Measurements from ENCODE around the gene CCSER1. TPM values are rescaled to one million over a fixed set of nuclear protein-coding genes. Genes with fewer than 3 reads are reported as not detected.
"Not testable (repeated sequence)": the region's sequence is repeated elsewhere in the genome, so short reads cannot be mapped to it uniquely, and the experiment has no call there.

Gene CCSER1
- polyA plus RNA-seq, 3 donors from 2014 or later = 0.13 to 0.99 (median 0.90) TPM

GRCh38 chr4:90476586-90476985 lies 349.4 kb downstream of the CCSER1 start:
- no peaks in the 10 kb centered on the region for H3K4me1 Mint-ChIP-seq
- no peak for DNase-seq
- peaks cover 2 to 20% (median 12%) of the 10 kb centered on the region in 6 donors for H3K9me3 Mint-ChIP-seq
- no peaks in the 10 kb centered on the region for H3K27me3 Mint-ChIP-seq (ENCODE audit: low read depth in 3 of 3)
- H3K27ac Mint-ChIP-seq = no peak overlapping the region
- H3K4me3 Mint-ChIP-seq = no peak overlapping the region
- H3K36me3 Mint-ChIP-seq = no peaks in the 10 kb centered on the region

GRCh38 chr4:90484894-90485293 lies 357.7 kb downstream of the CCSER1 start:
- not testable (repeated sequence) for H3K4me1 Mint-ChIP-seq; H3K36me3 Mint-ChIP-seq; H3K27me3 Mint-ChIP-seq (ENCODE audit: low read depth in 3 of 3); DNase-seq; H3K27ac Mint-ChIP-seq; H3K4me3 Mint-ChIP-seq
- H3K9me3 Mint-ChIP-seq = peaks cover 6 to 39% (median 23%) of the 10 kb centered on the region in 6 donors

GRCh38 chr4:90486346-90486745 lies 359.2 kb downstream of the CCSER1 start:
- peaks cover 0 to 2% (median 1%) of the 10 kb centered on the region in 3 donors for H3K27me3 Mint-ChIP-seq (ENCODE audit: low read depth in 3 of 3)

GRCh38 chr4:90495211-90495610 lies 368.0 kb downstream of the CCSER1 start:
- Mint-ChIP-seq H3K27me3 (ENCODE audit: low read depth in 3 of 3) (peaks cover 0 to 3% (median 0%) of the 10 kb centered on the region in 3 donors), H3K9me3 (peaks cover 11 to 38% (median 24%) of the 10 kb centered on the region in 6 donors), H3K4me3 (no peak overlapping the region), H3K4me1 (no peaks in the 10 kb centered on the region), H3K27ac (no peak overlapping the region), H3K36me3 (no peaks in the 10 kb centered on the region)
- no peak for DNase-seq

More at GRCh38 chr4:90486346-90486745, 359.2 kb downstream of the CCSER1 start:
- Mint-ChIP-seq H3K9me3 (peaks cover 8 to 38% (median 26%) of the 10 kb centered on the region in 6 donors), H3K36me3 (no peaks in the 10 kb centered on the region), H3K27ac (no peak overlapping the region), H3K4me1 (no peaks in the 10 kb centered on the region), H3K4me3 (no peak overlapping the region)
- no peak for DNase-seq

GRCh38 chr4:90495936-90496335 lies 368.7 kb downstream of the CCSER1 start:
- Mint-ChIP-seq H3K27me3 (ENCODE audit: low read depth in 3 of 3) (peaks cover 0 to 3% (median 0%) of the 10 kb centered on the region in 3 donors), H3K27ac (no peak overlapping the region), H3K4me3 (no peak overlapping the region), H3K36me3 (no peaks in the 10 kb centered on the region), H3K9me3 (peaks cover 11 to 38% (median 23%) of the 10 kb centered on the region in 6 donors), H3K4me1 (no peaks in the 10 kb centered on the region)
- DNase-seq = no peak

GRCh38 chr4:90498175-90498574 lies 371.0 kb downstream of the CCSER1 start:
- DNase-seq = no peak
- H3K27me3 Mint-ChIP-seq (ENCODE audit: low read depth in 3 of 3) = peaks cover 0 to 3% (median 2%) of the 10 kb centered on the region in 3 donors
- no peaks in the 10 kb centered on the region for H3K4me1 Mint-ChIP-seq
- H3K4me3 Mint-ChIP-seq = no peak overlapping the region
- H3K27ac Mint-ChIP-seq = no peak overlapping the region
- H3K9me3 Mint-ChIP-seq = peaks cover 6 to 34% (median 14%) of the 10 kb centered on the region in 6 donors
- H3K36me3 Mint-ChIP-seq = no peaks in the 10 kb centered on the region

GRCh38 chr4:90503677-90504076 lies 376.5 kb downstream of the CCSER1 start:
- Mint-ChIP-seq H3K27me3 (ENCODE audit: low read depth in 3 of 3) (peaks cover 0 to 2% (median 0%) of the 10 kb centered on the region in 3 donors), H3K9me3 (peaks cover 0 to 53% (median 18%) of the 10 kb centered on the region in 6 donors), H3K4me3 (no peak overlapping the region), H3K4me1 (no peaks in the 10 kb centered on the region), H3K36me3 (no peaks in the 10 kb centered on the region), H3K27ac (no peak overlapping the region)
- no peak for DNase-seq

GRCh38 chr4:90515191-90515590 lies 388.0 kb downstream of the CCSER1 start:
- Mint-ChIP-seq H3K9me3 (peaks cover 0 to 42% (median 10%) of the 10 kb centered on the region in 6 donors), H3K4me1 (no peaks in the 10 kb centered on the region), H3K27me3 (ENCODE audit: low read depth in 3 of 3) (peaks cover 0 to 1% (median 0%) of the 10 kb centered on the region in 3 donors), H3K27ac (no peak overlapping the region), H3K4me3 (no peak overlapping the region), H3K36me3 (no peaks in the 10 kb centered on the region)
- DNase-seq = no peak

- H3K27me3 Mint-ChIP-seq (ENCODE audit: low read depth in 3 of 3) = peaks cover 0 to 2% (median 0%) of the 10 kb centered on the region in 3 donors
- no peaks in the 10 kb centered on the region for H3K36me3 Mint-ChIP-seq
- DNase-seq = no peak
- peaks cover 0 to 24% (median 4%) of the 10 kb centered on the region in 6 donors for H3K9me3 Mint-ChIP-seq
- no peaks in the 10 kb centered on the region for H3K4me1 Mint-ChIP-seq
- H3K4me3 Mint-ChIP-seq = no peak overlapping the region
- no peak overlapping the region for H3K27ac Mint-ChIP-seq
Measured at GRCh38 chr4:90528551-90528950, 401.4 kb downstream of the CCSER1 start.

- no peak overlapping the region for H3K27ac Mint-ChIP-seq
- H3K9me3 Mint-ChIP-seq = peaks cover 0 to 26% (median 11%) of the 10 kb centered on the region in 6 donors
- no peaks in the 10 kb centered on the region for H3K36me3 Mint-ChIP-seq
- peaks cover 0 to 5% (median 0%) of the 10 kb centered on the region in 3 donors for H3K27me3 Mint-ChIP-seq (ENCODE audit: low read depth in 3 of 3)
- H3K4me3 Mint-ChIP-seq = no peak overlapping the region
- H3K4me1 Mint-ChIP-seq = no peaks in the 10 kb centered on the region
- no peak for DNase-seq
Measured at GRCh38 chr4:90536408-90536807, 409.2 kb downstream of the CCSER1 start.

- Mint-ChIP-seq H3K9me3 (peaks cover 0 to 22% (median 12%) of the 10 kb centered on the region in 6 donors), H3K27ac (no peak overlapping the region), H3K27me3 (ENCODE audit: low read depth in 3 of 3) (peaks cover 0 to 5% (median 0%) of the 10 kb centered on the region in 3 donors), H3K36me3 (no peaks in the 10 kb centered on the region), H3K4me3 (no peak overlapping the region), H3K4me1 (no peaks in the 10 kb centered on the region)
- DNase-seq = no peak
Measured at GRCh38 chr4:90537491-90537890, 410.3 kb downstream of the CCSER1 start.

- no peak for DNase-seq
- Mint-ChIP-seq H3K36me3 (no peaks in the 10 kb centered on the region), H3K27me3 (ENCODE audit: low read depth in 3 of 3) (no peaks in the 10 kb centered on the region), H3K4me3 (no peak overlapping the region), H3K27ac (no peak overlapping the region), H3K4me1 (peaks cover 0 to 4% of the 10 kb centered on the region in 2 donors), H3K9me3 (peaks cover 2 to 18% (median 10%) of the 10 kb centered on the region in 6 donors)
Measured at GRCh38 chr4:90540536-90540935, 413.3 kb downstream of the CCSER1 start.

GRCh38 chr4:90542216-90542615 lies 415.0 kb downstream of the CCSER1 start:
- no peak overlapping the region for H3K4me3 Mint-ChIP-seq
- no peaks in the 10 kb centered on the region for H3K27me3 Mint-ChIP-seq (ENCODE audit: low read depth in 3 of 3)

GRCh38 chr4:90543419-90544170 lies 416.4 kb downstream of the CCSER1 start:
- no peak overlapping the region for H3K27ac Mint-ChIP-seq
- no peak for DNase-seq
- no peak overlapping the region for H3K4me3 Mint-ChIP-seq
- H3K27me3 Mint-ChIP-seq (ENCODE audit: low read depth in 3 of 3) = peaks cover 0 to 3% (median 0%) of the 10 kb centered on the region in 3 donors
- H3K36me3 Mint-ChIP-seq = no peaks in the 10 kb centered on the region
- H3K9me3 Mint-ChIP-seq = peaks cover 2 to 17% (median 4%) of the 10 kb centered on the region in 6 donors
- peaks cover 2 to 13% of the 10 kb centered on the region in 2 donors for H3K4me1 Mint-ChIP-seq

More at GRCh38 chr4:90542216-90542615, 415.0 kb downstream of the CCSER1 start:
- Mint-ChIP-seq H3K9me3 (peaks cover 2 to 17% (median 8%) of the 10 kb centered on the region in 6 donors), H3K27ac (no peak overlapping the region), H3K4me1 (peaks cover 2 to 13% of the 10 kb centered on the region in 2 donors), H3K36me3 (no peaks in the 10 kb centered on the region)
- no peak for DNase-seq

Measured in immature natural killer cell (primary cell).